ENCODE data around the gene CA10.

- TF ChIP-seq ZNF8 (CRISPR knock-in tag; IDR thresholded peaks at IDR 0.05) (no peak), CREB5 (CRISPR knock-in tag; IDR thresholded peaks at IDR 0.05; ENCODE audit: low read depth) (no peak), ESRRG (CRISPR knock-in tag; IDR thresholded peaks at IDR 0.05) (no peak), PPARA (CRISPR knock-in tag; IDR thresholded peaks at IDR 0.05; ENCODE audit: borderline replicate concordance) (no peak)
Observed at GRCh38 chr17:51767287-51767686, 391.2 kb downstream of the CA10 start.
